ENCODE results near the gene RUSC1.
A peak's percentile ranks its signal among the peaks of the same experiment; 100 is the strongest.

RUSC1 gene

GRCh38 chr1:155296661-155297060, 24.0 kb upstream of the RUSC1 start:
- no peak for DNase-seq

GRCh38 chr1:155297384-155297783, 23.3 kb upstream of the RUSC1 start:
- no peak for DNase-seq

- DNase-seq = no peak
Measured at GRCh38 chr1:155300024-155300423, 20.7 kb upstream of the RUSC1 start.

- DNase-seq = no peak
Measured at GRCh38 chr1:155300553-155301329, 20.0 kb upstream of the RUSC1 start.

DNA sequence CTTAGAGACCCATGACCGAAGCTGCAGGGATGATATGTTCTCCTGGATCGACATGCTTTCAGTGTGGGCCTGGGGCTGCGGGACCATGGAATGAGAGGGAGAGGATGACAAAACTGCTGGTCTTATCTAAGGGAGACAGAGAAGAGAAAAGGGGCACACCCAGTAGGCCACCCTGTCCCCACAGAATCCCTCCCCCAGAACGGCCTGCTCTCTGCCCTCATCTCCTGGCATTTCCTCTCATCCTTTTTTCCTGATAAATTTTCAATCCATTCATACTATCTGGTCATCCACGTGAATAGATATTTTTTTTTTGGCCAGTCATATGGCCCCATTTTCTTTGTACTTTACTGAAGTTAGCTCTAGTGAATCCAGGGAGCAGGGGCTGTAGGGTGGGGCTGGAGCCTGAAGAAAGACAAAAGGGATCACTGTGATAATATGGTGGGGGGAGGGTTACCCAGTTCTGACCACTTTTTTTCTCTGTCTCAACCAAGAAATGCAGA, 19.3 kb upstream of the RUSC1 start, which contains the start of gene PKLR:
TSS of gene PKLR (minus strand) at position 97 of the 500 bp plus-strand sequence. CDS start at position 54, 43 bp downstream.
- no peak for DNase-seq

- DNase-seq = no peak
Measured at GRCh38 chr1:155304558-155305063, 16.1 kb upstream of the RUSC1 start.

DNA sequence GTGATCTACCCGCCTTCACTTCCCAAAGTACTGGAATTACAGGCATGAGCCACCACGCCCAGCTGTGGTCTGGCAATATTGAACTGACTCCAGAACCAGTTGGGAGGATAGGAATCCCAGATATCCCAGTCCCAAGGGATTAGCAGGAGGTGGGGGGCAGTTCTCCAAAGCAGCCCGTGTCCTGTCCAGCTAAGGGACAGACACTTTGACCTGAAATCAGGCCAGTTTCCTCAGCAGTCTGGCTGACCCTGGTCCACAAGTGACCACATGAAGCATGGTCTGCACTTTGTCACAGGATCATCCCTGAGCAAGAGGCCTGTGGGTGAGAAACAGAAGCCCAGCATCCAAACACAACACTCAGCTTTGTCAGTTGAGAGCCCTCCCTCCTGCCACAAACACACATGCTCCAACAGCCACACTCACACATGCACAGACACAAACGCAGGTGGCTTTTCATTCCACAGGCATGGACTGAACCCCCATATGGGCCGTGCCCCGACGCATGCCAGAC, 14.8 kb upstream of the RUSC1 start:
- DNase-seq = no peak

GRCh38 chr1:155307247-155307740, 13.4 kb upstream of the RUSC1 start:
- no peak for DNase-seq

- peak; percentile 99 to 100 for DNase-seq
Measured at GRCh38 chr1:155308493-155309422, 11.9 kb upstream of the RUSC1 start, which contains the start of gene FDPS. TSS of gene FDPS (plus strand) at chr1:155308866. CDS start at chr1:155309790, 924 bp downstream.

- DNase-seq = no peak
Measured at GRCh38 chr1:155309423-155310021, 11.2 kb upstream of the RUSC1 start.

DNA sequence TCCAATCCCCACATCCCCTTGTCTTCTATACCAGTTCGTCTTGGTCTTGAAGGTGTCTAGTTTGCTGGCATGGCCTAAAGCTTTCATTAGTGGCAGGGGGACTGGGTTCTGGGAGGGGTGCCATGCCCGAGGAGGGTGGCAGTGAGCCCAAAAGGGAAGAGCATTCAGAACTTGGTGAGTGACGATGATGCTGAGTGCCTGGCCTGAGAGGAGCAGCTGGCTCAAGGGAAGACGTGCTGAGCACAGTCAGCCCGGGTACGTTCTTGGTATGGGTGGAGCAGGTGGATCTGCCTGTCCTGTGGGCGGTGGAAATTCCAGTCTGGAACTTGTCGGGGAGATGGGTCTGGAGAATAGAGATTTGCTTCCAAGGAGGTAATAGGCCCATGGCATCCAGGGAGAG, 7.4 kb upstream of the RUSC1 start:
- DNase-seq = no peak

- no peak for DNase-seq
Measured at GRCh38 chr1:155316922-155317321, 3.8 kb upstream of the RUSC1 start.

DNA sequence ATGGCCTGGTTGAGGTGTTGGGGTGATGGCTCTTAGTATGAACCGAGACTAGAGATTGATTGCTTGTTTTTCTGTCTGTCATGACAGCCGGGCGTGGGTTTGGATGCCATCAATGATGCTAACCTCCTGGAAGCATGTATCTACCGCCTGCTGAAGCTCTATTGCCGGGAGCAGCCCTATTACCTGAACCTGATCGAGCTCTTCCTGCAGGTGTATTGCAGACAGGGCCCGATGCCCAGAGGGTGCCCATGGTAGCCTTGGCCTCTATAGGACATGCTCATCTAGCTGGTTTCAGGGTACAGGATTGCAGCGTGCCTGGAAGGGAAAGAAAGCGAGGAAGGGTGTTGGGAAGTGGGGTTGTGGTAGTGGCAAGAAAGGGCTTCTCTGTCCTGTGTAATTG, 2.6 kb upstream of the RUSC1 start:
- no peak for DNase-seq

- no peak for DNase-seq
Measured at GRCh38 chr1:155319536-155319935, 1.2 kb upstream of the RUSC1 start.

GRCh38 chr1:155320252-155320651, 442 bp upstream of the RUSC1 start:
- no peak for DNase-seq

DNA sequence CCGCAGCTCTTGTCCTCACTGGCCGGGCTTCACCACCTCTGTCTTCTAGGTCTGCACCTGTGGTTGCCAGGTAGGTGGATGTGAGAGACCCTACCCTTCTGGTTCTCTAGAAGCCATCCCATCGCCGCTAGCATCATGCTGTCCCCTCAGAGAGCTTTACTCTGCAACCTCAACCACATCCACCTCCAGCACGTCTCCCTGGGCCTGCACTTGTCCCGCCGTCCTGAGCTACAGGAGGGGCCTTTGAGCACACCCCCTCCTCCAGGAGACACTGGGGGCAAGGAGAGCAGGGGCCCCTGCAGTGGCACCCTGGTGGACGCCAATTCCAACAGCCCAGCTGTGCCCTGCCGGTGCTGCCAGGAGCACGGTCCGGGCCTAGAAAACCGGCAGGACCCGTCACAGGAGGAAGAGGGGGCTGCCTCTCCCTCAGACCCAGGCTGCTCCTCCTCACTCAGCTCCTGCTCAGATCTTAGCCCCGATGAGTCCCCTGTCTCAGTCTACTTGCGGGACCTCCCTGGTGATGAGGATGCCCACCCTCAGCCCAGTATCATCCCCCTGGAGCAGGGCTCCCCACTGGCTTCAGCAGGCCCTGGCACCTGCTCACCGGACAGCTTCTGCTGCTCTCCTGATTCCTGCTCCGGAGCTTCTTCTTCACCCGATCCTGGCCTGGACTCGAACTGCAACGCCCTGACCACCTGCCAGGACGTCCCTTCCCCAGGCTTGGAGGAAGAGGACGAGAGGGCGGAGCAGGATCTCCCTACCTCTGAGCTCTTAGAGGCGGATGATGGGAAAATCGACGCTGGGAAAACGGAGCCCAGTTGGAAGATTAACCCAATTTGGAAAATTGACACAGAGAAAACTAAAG, 1.2 kb downstream of the RUSC1 start:
- no peak for DNase-seq

GRCh38 chr1:155322571-155322952, 1.9 kb downstream of the RUSC1 start:
- DNase-seq = no peak

- DNase-seq = peak; percentile 91 to 96
Measured at GRCh38 chr1:155322953-155323728, 2.4 kb downstream of the RUSC1 start.

DNA sequence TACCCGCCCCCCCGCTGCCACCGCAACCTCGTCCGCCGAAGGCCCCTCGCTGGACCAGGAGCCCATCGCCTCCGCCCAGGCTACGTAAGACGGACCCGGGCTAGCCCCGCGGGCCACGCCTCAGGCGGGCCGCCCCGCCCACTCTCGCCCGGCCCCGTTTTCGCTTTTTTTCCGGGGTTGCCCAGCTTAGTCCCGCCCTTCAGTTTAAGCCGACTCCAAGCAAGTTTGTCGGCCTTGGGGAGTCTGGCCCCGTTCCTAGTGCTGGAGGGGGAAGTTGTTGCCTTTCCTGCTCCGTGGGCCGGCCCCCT, 3.0 kb downstream of the RUSC1 start:
- peak; percentile 78 to 88 for DNase-seq

DNA sequence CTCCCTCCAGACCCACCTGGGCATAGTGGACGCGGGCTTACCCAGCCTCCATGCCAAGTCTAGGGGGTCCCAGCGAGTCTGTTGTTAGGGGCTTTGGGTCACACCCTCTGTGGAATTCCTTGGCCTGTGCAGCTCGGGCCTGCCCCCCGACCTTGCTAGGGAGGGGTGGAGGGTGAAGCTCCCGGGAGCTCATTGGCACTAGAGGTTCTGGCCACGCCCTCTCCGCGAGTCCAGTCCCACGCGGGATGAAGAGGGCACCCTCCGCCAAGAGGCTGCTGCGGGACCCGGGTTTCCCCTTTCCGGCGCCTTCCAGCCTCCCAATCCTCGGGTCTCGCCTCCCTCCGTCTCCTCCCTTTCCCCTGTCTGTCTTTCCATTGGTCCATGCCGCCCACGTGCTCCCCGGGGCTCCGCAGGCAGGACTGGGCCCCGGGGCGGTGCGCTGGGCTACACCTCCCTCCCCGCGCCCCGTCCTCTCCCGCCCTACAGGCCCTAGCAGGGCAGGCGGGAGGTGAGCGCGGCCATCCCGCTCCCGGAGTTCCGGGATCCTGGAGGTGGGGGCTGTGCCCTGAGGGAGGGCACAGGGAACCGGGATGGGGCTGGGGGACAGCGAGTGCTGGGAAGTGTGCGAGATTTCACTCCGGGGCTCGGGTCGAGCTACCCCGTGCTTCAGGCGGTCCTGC, 3.5 kb downstream of the RUSC1 start:
- DNase-seq = peak; percentile 88 to 97
